Measurements from ENCODE around the gene CHRNB1.

Gene CHRNB1

DNA sequence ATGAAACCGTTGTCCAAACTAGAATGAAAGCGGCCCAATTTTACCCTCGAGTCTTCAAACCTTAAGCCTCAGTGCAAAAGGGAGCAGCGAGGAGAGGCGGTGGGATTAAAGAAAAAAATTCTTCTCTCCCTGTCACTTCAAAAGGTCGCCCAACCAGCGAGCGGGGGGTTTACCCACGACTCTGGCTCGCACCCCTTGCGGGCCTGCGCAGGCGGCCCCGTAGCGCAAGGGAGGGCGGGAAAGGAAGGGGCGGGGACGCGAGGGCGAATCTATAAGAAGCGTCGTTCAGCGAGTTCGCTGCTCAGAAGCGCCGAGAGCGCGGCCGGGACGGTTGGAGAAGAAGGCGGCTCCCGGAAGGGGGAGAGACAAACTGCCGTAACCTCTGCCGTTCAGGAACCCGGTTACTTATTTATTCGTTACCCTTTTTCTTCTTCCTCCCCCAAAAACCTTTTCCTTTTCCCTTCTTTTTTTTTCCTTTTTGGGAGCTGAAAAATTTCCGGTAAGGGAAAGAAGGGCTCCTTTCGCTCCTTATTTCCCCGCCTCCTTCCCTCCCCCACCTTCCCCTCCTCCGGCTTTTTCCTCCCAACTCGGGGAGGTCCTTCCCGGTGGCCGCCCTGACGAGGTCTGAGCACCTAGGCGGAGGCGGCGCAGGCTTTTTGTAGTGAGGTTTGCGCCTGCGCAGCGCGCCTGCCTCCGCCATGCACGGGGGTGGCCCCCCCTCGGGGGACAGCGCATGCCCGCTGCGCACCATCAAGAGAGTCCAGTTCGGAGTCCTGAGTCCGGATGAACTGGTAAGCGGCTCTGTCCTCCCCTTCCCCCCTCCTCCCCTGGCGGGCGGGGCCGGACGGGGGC lies 39.4 kb downstream of the CHRNB1 start, which contains the start of gene POLR2A (continued):
- peak; percentile 70 for TF ChIP-seq KLF7 (tag by site-specific recombination; IDR thresholded peaks at IDR 0.05; ENCODE audit: borderline replicate concordance)
- peak; percentile 29 for TF ChIP-seq ZNF654 (tag by site-specific recombination; IDR thresholded peaks at IDR 0.05; ENCODE audit: low read depth)
- no peak for TF ChIP-seq BCL11B (tag by site-specific recombination; IDR thresholded peaks at IDR 0.05; ENCODE audit: low read depth)
- peak; percentile 100 for TF ChIP-seq ZNF366 (tag by site-specific recombination; conservative IDR thresholded peaks at IDR 0.05)
- TF ChIP-seq ZFP69B (tag by site-specific recombination; IDR thresholded peaks at IDR 0.05): peak; percentile 86
- TF ChIP-seq, protein P1, sequence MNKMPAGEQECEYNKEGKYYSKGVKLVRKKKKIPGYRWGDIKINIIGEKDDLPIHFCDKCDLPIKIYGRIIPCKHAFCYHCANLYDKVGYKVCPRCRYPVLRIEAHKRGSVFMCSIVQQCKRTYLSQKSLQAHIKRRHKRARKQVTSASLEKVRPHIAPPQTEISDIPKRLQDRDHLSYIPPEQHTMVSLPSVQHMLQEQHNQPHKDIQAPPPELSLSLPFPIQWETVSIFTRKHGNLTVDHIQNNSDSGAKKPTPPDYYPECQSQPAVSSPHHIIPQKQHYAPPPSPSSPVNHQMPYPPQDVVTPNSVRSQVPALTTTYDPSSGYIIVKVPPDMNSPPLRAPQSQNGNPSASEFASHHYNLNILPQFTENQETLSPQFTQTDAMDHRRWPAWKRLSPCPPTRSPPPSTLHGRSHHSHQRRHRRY (tag by site-specific recombination; IDR thresholded peaks at IDR 0.05): no peak; the same call in none of the 2 replicates
- TF ChIP-seq, protein P2, sequence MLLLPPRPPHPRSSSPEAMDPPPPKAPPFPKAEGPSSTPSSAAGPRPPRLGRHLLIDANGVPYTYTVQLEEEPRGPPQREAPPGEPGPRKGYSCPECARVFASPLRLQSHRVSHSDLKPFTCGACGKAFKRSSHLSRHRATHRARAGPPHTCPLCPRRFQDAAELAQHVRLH (tag by site-specific recombination; IDR thresholded peaks at IDR 0.05): peak; percentile 78; the same call in 1 of the 2 replicates
- peak; percentile 96; the same call in 1 of the 2 replicates for TF ChIP-seq GLI4 (tag by site-specific recombination; IDR thresholded peaks at IDR 0.05)
- TF ChIP-seq ZNF426 (tag by site-specific recombination; IDR thresholded peaks at IDR 0.05): no peak; the same call in 1 of the 2 replicates
- peak; percentile 54 for TF ChIP-seq ZNF623 (tag by site-specific recombination; IDR thresholded peaks at IDR 0.05)
- TF ChIP-seq, protein P3, sequence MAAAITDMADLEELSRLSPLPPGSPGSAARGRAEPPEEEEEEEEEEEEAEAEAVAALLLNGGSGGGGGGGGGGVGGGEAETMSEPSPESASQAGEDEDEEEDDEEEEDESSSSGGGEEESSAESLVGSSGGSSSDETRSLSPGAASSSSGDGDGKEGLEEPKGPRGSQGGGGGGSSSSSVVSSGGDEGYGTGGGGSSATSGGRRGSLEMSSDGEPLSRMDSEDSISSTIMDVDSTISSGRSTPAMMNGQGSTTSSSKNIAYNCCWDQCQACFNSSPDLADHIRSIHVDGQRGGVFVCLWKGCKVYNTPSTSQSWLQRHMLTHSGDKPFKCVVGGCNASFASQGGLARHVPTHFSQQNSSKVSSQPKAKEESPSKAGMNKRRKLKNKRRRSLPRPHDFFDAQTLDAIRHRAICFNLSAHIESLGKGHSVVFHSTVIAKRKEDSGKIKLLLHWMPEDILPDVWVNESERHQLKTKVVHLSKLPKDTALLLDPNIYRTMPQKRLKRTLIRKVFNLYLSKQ (tag by site-specific recombination; IDR thresholded peaks at IDR 0.05; ENCODE audit: borderline replicate concordance): peak; percentile 88; the same call in 1 of the 2 replicates
- no peak for TF ChIP-seq ZNF621 (tag by site-specific recombination; IDR thresholded peaks at IDR 0.05)
- TF ChIP-seq, protein P4, sequence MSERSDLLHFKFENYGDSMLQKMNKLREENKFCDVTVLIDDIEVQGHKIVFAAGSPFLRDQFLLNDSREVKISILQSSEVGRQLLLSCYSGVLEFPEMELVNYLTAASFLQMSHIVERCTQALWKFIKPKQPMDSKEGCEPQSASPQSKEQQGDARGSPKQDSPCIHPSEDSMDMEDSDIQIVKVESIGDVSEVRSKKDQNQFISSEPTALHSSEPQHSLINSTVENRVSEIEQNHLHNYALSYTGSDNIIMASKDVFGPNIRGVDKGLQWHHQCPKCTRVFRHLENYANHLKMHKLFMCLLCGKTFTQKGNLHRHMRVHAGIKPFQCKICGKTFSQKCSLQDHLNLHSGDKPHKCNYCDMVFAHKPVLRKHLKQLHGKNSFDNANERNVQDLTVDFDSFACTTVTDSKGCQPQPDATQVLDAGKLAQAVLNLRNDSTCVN (tag by site-specific recombination; optimal IDR thresholded peaks at IDR 0.05): peak; percentile 96
- TF ChIP-seq ZNF350 (tag by site-specific recombination; IDR thresholded peaks at IDR 0.05): no peak
- no peak for TF ChIP-seq MEIS1 (CRISPR knock-in tag; IDR thresholded peaks at IDR 0.05; ENCODE audit: borderline replicate concordance)
- TF ChIP-seq ZFP37 (tag by site-specific recombination; IDR thresholded peaks at IDR 0.05): peak; percentile 97
- no peak for TF ChIP-seq ZNF521 (tag by site-specific recombination; IDR thresholded peaks at IDR 0.05)
- TF ChIP-seq, protein P5, sequence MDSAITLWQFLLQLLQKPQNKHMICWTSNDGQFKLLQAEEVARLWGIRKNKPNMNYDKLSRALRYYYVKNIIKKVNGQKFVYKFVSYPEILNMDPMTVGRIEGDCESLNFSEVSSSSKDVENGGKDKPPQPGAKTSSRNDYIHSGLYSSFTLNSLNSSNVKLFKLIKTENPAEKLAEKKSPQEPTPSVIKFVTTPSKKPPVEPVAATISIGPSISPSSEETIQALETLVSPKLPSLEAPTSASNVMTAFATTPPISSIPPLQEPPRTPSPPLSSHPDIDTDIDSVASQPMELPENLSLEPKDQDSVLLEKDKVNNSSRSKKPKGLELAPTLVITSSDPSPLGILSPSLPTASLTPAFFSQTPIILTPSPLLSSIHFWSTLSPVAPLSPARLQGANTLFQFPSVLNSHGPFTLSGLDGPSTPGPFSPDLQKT (IDR thresholded peaks at IDR 0.05; ENCODE audit: borderline replicate concordance, low read depth, low read length): no peak
- TF ChIP-seq, protein P6, sequence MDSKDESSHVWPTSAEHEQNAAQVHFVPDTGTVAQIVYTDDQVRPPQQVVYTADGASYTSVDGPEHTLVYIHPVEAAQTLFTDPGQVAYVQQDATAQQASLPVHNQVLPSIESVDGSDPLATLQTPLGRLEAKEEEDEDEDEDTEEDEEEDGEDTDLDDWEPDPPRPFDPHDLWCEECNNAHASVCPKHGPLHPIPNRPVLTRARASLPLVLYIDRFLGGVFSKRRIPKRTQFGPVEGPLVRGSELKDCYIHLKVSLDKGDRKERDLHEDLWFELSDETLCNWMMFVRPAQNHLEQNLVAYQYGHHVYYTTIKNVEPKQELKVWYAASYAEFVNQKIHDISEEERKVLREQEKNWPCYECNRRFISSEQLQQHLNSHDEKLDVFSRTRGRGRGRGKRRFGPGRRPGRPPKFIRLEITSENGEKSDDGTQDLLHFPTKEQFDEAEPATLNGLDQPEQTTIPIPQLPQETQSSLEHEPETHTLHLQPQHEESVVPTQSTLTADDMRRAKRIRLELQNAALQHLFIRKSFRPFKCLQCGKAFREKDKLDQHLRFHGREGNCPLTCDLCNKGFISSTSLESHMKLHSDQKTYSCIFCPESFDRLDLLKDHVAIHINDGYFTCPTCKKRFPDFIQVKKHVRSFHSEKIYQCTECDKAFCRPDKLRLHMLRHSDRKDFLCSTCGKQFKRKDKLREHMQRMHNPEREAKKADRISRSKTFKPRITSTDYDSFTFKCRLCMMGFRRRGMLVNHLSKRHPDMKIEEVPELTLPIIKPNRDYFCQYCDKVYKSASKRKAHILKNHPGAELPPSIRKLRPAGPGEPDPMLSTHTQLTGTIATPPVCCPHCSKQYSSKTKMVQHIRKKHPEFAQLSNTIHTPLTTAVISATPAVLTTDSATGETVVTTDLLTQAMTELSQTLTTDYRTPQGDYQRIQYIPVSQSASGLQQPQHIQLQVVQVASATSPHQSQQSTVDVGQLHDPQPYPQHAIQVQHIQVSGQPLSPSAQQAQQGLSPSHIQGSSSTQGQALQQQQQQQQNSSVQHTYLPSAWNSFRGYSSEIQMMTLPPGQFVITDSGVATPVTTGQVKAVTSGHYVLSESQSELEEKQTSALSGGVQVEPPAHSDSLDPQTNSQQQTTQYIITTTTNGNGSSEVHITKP (tag by site-specific recombination; IDR thresholded peaks at IDR 0.05): peak; percentile 99
- TF ChIP-seq ZNF23 (tag by site-specific recombination; IDR thresholded peaks at IDR 0.05; ENCODE audit: borderline replicate concordance): no peak
- TF ChIP-seq SP7 (tag by site-specific recombination; IDR thresholded peaks at IDR 0.05): peak; percentile 93
- TF ChIP-seq, protein P7, sequence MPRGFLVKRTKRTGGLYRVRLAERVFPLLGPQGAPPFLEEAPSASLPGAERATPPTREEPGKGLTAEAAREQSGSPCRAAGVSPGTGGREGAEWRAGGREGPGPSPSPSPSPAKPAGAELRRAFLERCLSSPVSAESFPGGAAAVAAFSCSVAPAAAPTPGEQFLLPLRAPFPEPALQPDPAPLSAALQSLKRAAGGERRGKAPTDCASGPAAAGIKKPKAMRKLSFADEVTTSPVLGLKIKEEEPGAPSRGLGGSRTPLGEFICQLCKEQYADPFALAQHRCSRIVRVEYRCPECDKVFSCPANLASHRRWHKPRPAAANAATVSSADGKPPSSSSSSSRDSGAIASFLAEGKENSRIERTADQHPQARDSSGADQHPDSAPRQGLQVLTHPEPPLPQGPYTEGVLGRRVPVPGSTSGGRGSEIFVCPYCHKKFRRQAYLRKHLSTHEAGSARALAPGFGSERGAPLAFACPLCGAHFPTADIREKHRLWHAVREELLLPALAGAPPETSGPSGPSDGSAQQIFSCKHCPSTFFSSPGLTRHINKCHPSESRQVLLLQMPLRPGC (tag by site-specific recombination; IDR thresholded peaks at IDR 0.05): peak; percentile 38; the same call in 1 of the 2 replicates
- peak; percentile 22; the same call in 1 of the 2 replicates for TF ChIP-seq ZNF37A (tag by site-specific recombination; IDR thresholded peaks at IDR 0.05)
- no peak for TF ChIP-seq HOXC10 (CRISPR knock-in tag; IDR thresholded peaks at IDR 0.05)
- no peak for TF ChIP-seq ZNF658 (tag by site-specific recombination; IDR thresholded peaks at IDR 0.05)
- TF ChIP-seq ZNF169 (tag by site-specific recombination; IDR thresholded peaks at IDR 0.05): no peak
- TF ChIP-seq ZNF132 (tag by site-specific recombination; IDR thresholded peaks at IDR 0.05; ENCODE audit: borderline replicate concordance): no peak
- TF ChIP-seq HOXD13 (CRISPR knock-in tag; IDR thresholded peaks at IDR 0.05; ENCODE audit: borderline replicate concordance): no peak
- TF ChIP-seq KLF16 (tag by site-specific recombination; IDR thresholded peaks at IDR 0.05): peak; percentile 96
